HepG2 (cell line): ENCODE results near the gene NELFB. TPM values are rescaled to one million over a fixed set of nuclear protein-coding genes. Genes with fewer than 3 reads are reported as not detected.

ENCODE experiments used
- ADNP ChIP-seq: sonication (generic); formaldehyde crosslinking; IDR thresholded peaks from 2 replicates; pipeline ENCODE4 v1.4.0; 2020; ENCODE audit warnings: missing genetic modification reagents
- BRD4 ChIP-seq: sonication (generic); formaldehyde crosslinking; IDR thresholded peaks from 2 replicates; pipeline ENCODE4 v1.4.0; 2020; ENCODE audit warnings: missing genetic modification reagents
- DNMT3B ChIP-seq: conservative IDR thresholded peaks from 2 replicates; pipeline ENCODE4 v1.6.1; 2016; ENCODE audit warnings: missing biosample characterization, control low read depth
- FOXM1 ChIP-seq: sonication (generic); formaldehyde crosslinking; IDR thresholded peaks from 2 replicates; pipeline ENCODE4 v1.5.0; 2020; ENCODE audit warnings: missing genetic modification reagents
- HOXA9 ChIP-seq: sonication (generic); formaldehyde crosslinking; IDR thresholded peaks from 2 replicates; pipeline ENCODE4 v1.8.1; 2022; ENCODE audit warnings: missing genetic modification reagents, mild to moderate bottlenecking, moderate library complexity, borderline replicate concordance
- HOXD1 ChIP-seq: sonication (generic); formaldehyde crosslinking; IDR thresholded peaks from 2 replicates; pipeline ENCODE4 v1.5.0; 2020; ENCODE audit warnings: missing genetic modification reagents
- KDM4B ChIP-seq: sonication (generic); formaldehyde crosslinking; IDR thresholded peaks from 2 replicates; pipeline ENCODE4 v1.4.0; 2020; ENCODE audit warnings: missing genetic modification reagents
- PHF21A ChIP-seq: sonication (generic); formaldehyde crosslinking; IDR thresholded peaks from 2 replicates; pipeline ENCODE4 v1.5.0; 2020; ENCODE audit warnings: mild to moderate bottlenecking, missing genetic modification reagents
- REL ChIP-seq: sonication (generic); formaldehyde crosslinking; conservative IDR thresholded peaks from 2 replicates; pipeline ENCODE4 v1.8.0; 2022; ENCODE audit warnings: mild to moderate bottlenecking, missing genetic modification reagents, moderate library complexity
- RERE ChIP-seq: IDR thresholded peaks from 2 replicates; pipeline ENCODE4 v1.6.1; 2016; ENCODE audit warnings: low read depth, missing genetic modification reagents, missing compliant biosample characterization
- ZBTB7A ChIP-seq: sonication (generic); formaldehyde crosslinking; IDR thresholded peaks from 2 replicates; pipeline ENCODE4 v1.8.0; 2022; ENCODE audit warnings: mild to moderate bottlenecking, missing genetic modification reagents
- ZKSCAN5 ChIP-seq: sonication (generic); formaldehyde crosslinking; IDR thresholded peaks from 2 replicates; pipeline ENCODE4 v1.5.1; 2020; ENCODE audit warnings: mild to moderate bottlenecking, missing genetic modification reagents
- ZNF274 ChIP-seq: sonication (generic); formaldehyde crosslinking; IDR thresholded peaks from 2 replicates; pipeline ENCODE4 v1.5.1; 2020; ENCODE audit warnings: mild to moderate bottlenecking, missing genetic modification reagents
- ZNF782 ChIP-seq: sonication (generic); formaldehyde crosslinking; IDR thresholded peaks from 2 replicates; pipeline ENCODE4 v1.4.0; 2020; ENCODE audit warnings: missing genetic modification reagents, mild to moderate bottlenecking, borderline replicate concordance
- ZNF891 ChIP-seq: sonication (generic); formaldehyde crosslinking; IDR thresholded peaks from 2 replicates; pipeline ENCODE4 v1.5.0; 2020; ENCODE audit warnings: mild to moderate bottlenecking, missing genetic modification reagents
- polyA plus RNA-seq, 8 experiments: library from polyadenylated mRNA; depleted of rRNA in 3 of 8; stranded (reverse) in 7 of 8; unstranded in 1 of 8; fragments of >200 nt; fragmentation: Illumina TruSeq in 4 of 8; extraction: Trizol in 4 of 8; gene quantifications; 2 replicates each; pipeline versions ENCODE4 v1.2.1 to v1.2.3, GENCODE V29; 2011 to 2016; ENCODE audit warnings: low read depth in 4 of 8, missing spikeins in 1 of 8, mixed read lengths in 1 of 8; ENCODE audit not compliant: insufficient read depth in 1 of 8
- total RNA-seq, 5 experiments: library from RNA; depleted of rRNA; stranded (reverse); fragments of >200 nt; fragmentation: Illumina TruSeq; extraction: Trizol; gene quantifications; 2 replicates each; pipeline ENCODE4 v1.2.3, GENCODE V29; 2016; ENCODE audit warnings: low read depth in 1 of 5
- TF ChIP-seq, protein P1 (sequence below): sonication (generic); formaldehyde crosslinking; IDR thresholded peaks from 2 replicates; pipeline ENCODE4 v1.5.1; 2020; ENCODE audit warnings: mild to moderate bottlenecking, missing genetic modification reagents, moderate library complexity
- TF ChIP-seq, protein P2 (sequence below): sonication (generic); formaldehyde crosslinking; IDR thresholded peaks from 2 replicates; pipeline ENCODE4 v1.8.0; 2022; ENCODE audit warnings: mild to moderate bottlenecking, missing genetic modification reagents, moderate library complexity

NELFB gene
- total and polyA plus RNA-seq, 2 of the 13 experiments (the other 11 are each of a cell fraction or from before 2014, with no cell fraction given), result 26.5 to 45.8 TPM

DNA sequence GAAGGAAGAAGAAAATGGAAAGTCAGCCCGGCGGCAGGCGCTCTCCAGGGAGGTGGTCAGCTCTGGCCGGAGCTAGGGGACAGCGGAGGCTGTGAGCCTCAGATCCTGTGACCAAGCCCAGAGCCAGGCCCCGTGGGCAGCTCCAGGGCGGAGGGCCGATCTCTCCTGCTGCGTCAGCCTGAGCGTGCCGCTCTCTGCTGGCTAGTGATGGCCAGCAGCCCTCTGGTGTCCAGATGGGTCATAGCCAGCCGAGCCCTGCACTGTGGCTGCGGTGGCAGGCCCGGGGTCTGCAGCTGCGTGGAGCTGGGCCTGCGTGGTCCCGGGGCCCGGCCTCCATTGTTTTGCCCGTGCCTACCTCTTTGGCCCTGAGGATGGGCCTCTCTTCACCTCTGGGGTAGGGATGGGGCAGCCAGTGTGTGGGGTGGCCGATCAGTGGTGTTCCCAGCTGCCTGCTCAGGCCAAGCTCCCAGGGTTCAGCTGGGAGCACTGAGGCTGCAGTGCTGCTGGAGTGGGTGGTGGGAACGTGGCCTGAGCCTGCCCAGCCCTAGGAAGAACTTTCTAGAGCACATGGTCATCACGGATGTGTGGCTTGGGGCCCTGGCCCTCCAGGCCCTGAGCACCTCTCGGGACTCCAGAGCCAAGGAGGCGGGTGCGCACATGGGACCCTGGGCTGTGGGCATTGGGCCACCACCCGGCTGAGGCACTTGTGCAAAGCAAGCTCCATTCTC is 64.0 kb downstream of the NELFB start (continued):
- TF ChIP-seq RERE (CRISPR knock-in tag) (no peak), KDM4B (CRISPR knock-in tag) (no peak), PHF21A (CRISPR knock-in tag) (no peak), BRD4 (CRISPR knock-in tag) (no peak), ZBTB7A (CRISPR knock-in tag) (no peak), HOXA9 (CRISPR knock-in tag) (no peak), REL (CRISPR knock-in tag) (no peak), ZNF274 (CRISPR knock-in tag) (0 out of 2 replicates have a peak, but pooled peaks have one; percentile 60), ZNF891 (CRISPR knock-in tag) (no peak), ZKSCAN5 (no peak), ZNF782 (CRISPR knock-in tag) (no peak), ADNP (CRISPR knock-in tag) (no peak), DNMT3B (CRISPR knock-in tag) (no peak), HOXD1 (no peak), FOXM1 (no peak)
- TF ChIP-seq, protein P1, sequence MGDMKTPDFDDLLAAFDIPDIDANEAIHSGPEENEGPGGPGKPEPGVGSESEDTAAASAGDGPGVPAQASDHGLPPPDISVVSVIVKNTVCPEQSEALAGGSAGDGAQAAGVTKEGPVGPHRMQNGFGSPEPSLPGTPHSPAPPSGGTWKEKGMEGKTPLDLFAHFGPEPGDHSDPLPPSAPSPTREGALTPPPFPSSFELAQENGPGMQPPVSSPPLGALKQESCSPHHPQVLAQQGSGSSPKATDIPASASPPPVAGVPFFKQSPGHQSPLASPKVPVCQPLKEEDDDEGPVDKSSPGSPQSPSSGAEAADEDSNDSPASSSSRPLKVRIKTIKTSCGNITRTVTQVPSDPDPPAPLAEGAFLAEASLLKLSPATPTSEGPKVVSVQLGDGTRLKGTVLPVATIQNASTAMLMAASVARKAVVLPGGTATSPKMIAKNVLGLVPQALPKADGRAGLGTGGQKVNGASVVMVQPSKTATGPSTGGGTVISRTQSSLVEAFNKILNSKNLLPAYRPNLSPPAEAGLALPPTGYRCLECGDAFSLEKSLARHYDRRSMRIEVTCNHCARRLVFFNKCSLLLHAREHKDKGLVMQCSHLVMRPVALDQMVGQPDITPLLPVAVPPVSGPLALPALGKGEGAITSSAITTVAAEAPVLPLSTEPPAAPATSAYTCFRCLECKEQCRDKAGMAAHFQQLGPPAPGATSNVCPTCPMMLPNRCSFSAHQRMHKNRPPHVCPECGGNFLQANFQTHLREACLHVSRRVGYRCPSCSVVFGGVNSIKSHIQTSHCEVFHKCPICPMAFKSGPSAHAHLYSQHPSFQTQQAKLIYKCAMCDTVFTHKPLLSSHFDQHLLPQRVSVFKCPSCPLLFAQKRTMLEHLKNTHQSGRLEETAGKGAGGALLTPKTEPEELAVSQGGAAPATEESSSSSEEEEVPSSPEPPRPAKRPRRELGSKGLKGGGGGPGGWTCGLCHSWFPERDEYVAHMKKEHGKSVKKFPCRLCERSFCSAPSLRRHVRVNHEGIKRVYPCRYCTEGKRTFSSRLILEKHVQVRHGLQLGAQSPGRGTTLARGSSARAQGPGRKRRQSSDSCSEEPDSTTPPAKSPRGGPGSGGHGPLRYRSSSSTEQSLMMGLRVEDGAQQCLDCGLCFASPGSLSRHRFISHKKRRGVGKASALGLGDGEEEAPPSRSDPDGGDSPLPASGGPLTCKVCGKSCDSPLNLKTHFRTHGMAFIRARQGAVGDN (CRISPR knock-in tag), result peak; percentile 64
- TF ChIP-seq, protein P2, sequence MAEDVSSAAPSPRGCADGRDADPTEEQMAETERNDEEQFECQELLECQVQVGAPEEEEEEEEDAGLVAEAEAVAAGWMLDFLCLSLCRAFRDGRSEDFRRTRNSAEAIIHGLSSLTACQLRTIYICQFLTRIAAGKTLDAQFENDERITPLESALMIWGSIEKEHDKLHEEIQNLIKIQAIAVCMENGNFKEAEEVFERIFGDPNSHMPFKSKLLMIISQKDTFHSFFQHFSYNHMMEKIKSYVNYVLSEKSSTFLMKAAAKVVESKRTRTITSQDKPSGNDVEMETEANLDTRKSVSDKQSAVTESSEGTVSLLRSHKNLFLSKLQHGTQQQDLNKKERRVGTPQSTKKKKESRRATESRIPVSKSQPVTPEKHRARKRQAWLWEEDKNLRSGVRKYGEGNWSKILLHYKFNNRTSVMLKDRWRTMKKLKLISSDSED (CRISPR knock-in tag), result no peak
